ENCODE results near the gene SCAMP2. TPM values are rescaled to one million over a fixed set of nuclear protein-coding genes. Genes with fewer than 3 reads are reported as not detected.

SCAMP2 gene
- total RNA-seq, 1 experiment from 2014 or later, result 38.0 TPM

GRCh38 chr15:74802290-74802689 lies 70.9 kb downstream of the SCAMP2 start (continued):
- TF ChIP-seq MXD4 (CRISPR knock-in tag; IDR thresholded peaks at IDR 0.05; ENCODE audit: borderline replicate concordance), result no peak
- no peak for TF ChIP-seq OVOL2 (CRISPR knock-in tag; IDR thresholded peaks at IDR 0.05; ENCODE audit: borderline replicate concordance)
- no peak for TF ChIP-seq ATF3 (CRISPR knock-in tag; conservative IDR thresholded peaks at IDR 0.05)
- no peak for TF ChIP-seq NFYB (CRISPR knock-in tag; conservative IDR thresholded peaks at IDR 0.05; ENCODE audit: low read depth)
- no peak for TF ChIP-seq ELF4 (CRISPR knock-in tag; IDR thresholded peaks at IDR 0.05; ENCODE audit: low read depth)
- no peak for TF ChIP-seq ARID4B (CRISPR knock-in tag; IDR thresholded peaks at IDR 0.05; ENCODE audit: borderline replicate concordance)

- no peak overlapping the region for H3K4me3 Mint-ChIP-seq
- H3K4me1 Mint-ChIP-seq, result 0 out of 2 replicates have a peak, but pooled peaks cover 2% of the 10 kb centered on the region
- POLR2A ChIA-PET, result no interaction called here
- TF ChIP-seq SOX15 (CRISPR knock-in tag; IDR thresholded peaks at IDR 0.05) (no peak), GRHL2 (CRISPR knock-in tag; IDR thresholded peaks at IDR 0.05; ENCODE audit: insufficient replicate concordance, severe bottlenecking) (no peak), E2F5 (CRISPR knock-in tag; IDR thresholded peaks at IDR 0.05) (no peak), AFF4 (CRISPR knock-in tag; IDR thresholded peaks at IDR 0.05; ENCODE audit: borderline replicate concordance) (no peak), CREM (CRISPR knock-in tag; IDR thresholded peaks at IDR 0.05) (no peak)
- TF ChIP-seq, protein P1, sequence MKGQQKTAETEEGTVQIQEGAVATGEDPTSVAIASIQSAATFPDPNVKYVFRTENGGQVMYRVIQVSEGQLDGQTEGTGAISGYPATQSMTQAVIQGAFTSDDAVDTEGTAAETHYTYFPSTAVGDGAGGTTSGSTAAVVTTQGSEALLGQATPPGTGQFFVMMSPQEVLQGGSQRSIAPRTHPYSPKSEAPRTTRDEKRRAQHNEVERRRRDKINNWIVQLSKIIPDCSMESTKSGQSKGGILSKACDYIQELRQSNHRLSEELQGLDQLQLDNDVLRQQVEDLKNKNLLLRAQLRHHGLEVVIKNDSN (CRISPR knock-in tag; IDR thresholded peaks at IDR 0.05), result no peak
- H3K9me3 Mint-ChIP-seq, result no peaks in the 10 kb centered on the region
- ATAC-seq (no peak), DNase-seq (ENCODE audit: low spot score) (no peak)
- CTCF ChIA-PET, result interaction anchor here (0.9 to 2.6 kb wide), 8 partner anchors 14 to 169 kb away, joined by 3 to 24 read pairs (median 4); partner anchors contain the start of genes CPLX3 and CSK
- no peak overlapping the region for H3K27ac Mint-ChIP-seq
- peaks cover 7% of the 10 kb centered on the region; the same call in 1 of the 2 replicates for H3K36me3 Mint-ChIP-seq
- no peaks in the 10 kb centered on the region for H3K27me3 Mint-ChIP-seq (ENCODE audit: low read depth)
These were observed 71.7 kb downstream of the SCAMP2 start for GRCh38 chr15:74801311-74801997.

Data from WTC11 (cell line).